AG09319 (cell line): Measurements from ENCODE around the gene PRDM16.

Experiments
- DNase-seq: peaks from one replicate; pipeline ENCODE4 v3.0.0-alpha.2; 2010; ENCODE audit warnings: low read depth; ENCODE audit errors: extremely low read depth
- TF ChIP-seq, protein P1 (sequence below): IDR thresholded peaks from 2 replicates; pipeline ENCODE4 v1.5.1; 2011; ENCODE audit warnings: low read depth, mild to moderate bottlenecking, inconsistent platforms, low read length, moderate library complexity

PRDM16 gene

GRCh38 chr1:3109355-3109754, 40.4 kb downstream of the PRDM16 start:
- no peak for DNase-seq
- TF ChIP-seq, protein P1, sequence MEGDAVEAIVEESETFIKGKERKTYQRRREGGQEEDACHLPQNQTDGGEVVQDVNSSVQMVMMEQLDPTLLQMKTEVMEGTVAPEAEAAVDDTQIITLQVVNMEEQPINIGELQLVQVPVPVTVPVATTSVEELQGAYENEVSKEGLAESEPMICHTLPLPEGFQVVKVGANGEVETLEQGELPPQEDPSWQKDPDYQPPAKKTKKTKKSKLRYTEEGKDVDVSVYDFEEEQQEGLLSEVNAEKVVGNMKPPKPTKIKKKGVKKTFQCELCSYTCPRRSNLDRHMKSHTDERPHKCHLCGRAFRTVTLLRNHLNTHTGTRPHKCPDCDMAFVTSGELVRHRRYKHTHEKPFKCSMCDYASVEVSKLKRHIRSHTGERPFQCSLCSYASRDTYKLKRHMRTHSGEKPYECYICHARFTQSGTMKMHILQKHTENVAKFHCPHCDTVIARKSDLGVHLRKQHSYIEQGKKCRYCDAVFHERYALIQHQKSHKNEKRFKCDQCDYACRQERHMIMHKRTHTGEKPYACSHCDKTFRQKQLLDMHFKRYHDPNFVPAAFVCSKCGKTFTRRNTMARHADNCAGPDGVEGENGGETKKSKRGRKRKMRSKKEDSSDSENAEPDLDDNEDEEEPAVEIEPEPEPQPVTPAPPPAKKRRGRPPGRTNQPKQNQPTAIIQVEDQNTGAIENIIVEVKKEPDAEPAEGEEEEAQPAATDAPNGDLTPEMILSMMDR = no peak

GRCh38 chr1:3111348-3112021, 42.5 kb downstream of the PRDM16 start:
- no peak for DNase-seq
- TF ChIP-seq, protein P1 = no peak

GRCh38 chr1:3112526-3112925, 43.5 kb downstream of the PRDM16 start:
- TF ChIP-seq, protein P1 = no peak
- no peak for DNase-seq

DNA sequence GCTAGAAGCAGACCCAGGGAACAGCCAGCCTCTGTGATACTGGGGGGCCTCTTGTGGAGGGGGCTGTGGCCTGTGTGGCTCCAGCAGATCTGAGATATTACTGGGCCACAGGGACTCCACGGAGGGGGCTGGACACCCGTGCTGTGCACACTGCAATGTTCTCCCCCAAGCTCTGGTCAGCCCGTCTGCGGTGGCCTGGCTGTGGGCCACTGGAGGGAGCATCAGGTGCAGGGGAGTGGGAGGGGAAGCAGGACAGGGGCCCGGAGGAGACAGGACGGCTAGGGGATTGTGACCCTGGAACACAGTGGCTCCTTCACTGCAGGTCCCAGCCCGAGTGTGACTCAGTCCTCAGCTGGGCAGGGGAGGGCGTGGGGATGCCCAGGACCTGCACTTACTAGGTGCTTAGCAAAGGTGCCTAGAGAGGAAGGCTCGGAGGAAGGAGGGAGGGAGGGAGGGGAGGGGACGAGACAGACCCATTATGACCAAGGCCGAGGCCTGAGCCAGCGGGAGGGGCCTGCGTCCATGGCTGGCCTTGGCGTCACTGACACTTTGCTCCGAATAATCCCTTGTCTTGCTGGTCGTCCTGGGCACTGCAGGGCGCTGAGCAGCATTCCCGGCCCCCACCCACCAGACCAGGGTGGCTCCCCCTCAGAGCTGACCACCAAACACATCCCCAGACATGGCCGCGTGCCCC, 44.2 kb downstream of the PRDM16 start:
- DNase-seq = no peak
- TF ChIP-seq, protein P1 = no peak

DNA sequence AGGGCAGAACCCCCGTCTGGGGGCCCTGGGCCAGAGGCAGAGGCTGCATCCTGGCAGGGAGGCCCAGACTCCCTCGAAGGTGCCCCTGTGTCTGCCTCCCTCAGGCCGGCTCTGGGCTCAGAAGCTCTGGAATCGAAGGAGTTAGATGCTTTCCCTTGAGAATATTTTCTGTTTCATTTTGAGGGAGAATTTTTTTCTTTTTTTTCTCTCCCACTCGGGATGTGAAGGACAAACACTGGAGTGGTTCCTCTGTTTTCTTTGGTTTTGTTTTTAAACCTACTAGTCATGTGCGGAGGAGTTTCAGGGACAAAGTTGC, 44.7 kb downstream of the PRDM16 start:
- no peak for DNase-seq
- TF ChIP-seq, protein P1 = no peak

- TF ChIP-seq, protein P1 = no peak
- DNase-seq = no peak
Measured at GRCh38 chr1:3114131-3114744, 45.2 kb downstream of the PRDM16 start.

GRCh38 chr1:3114846-3115245, 45.8 kb downstream of the PRDM16 start:
- DNase-seq = no peak
- TF ChIP-seq, protein P1 = no peak
